OCI-LY3 (cell line): ENCODE data around the gene HAUS7.

Experiments used
- CTCF ChIP-seq: fragments of 200-600, 300-600 bp; sonication (generic); IDR thresholded peaks from 2 replicates; pipeline ENCODE4 v1.5.1; 2014; ENCODE audit warnings: antibody characterized with exemption, low read length, low read depth
- EZH2phosphoT487 ChIP-seq: fragments of 200-600 bp; shearing (Covaris generic); IDR thresholded peaks from 2 replicates; pipeline ENCODE4 v1.6.1; 2018; ENCODE audit warnings: antibody characterized with exemption, mixed run types, low read depth

GRCh38 chrX:153455571-153455970 lies 14.8 kb downstream of the HAUS7 start:
- TF ChIP-seq CTCF (no peak), EZH2phosphoT487 (no peak)
